ENCODE data around the gene AKT3. TPM values are rescaled to one million over a fixed set of nuclear protein-coding genes. Genes with fewer than 3 reads are reported as not detected.
"Not testable (repeated sequence)": the region's sequence is repeated elsewhere in the genome, so short reads cannot be mapped to it uniquely, and the experiment has no call there.

Gene AKT3
- total and polyA plus RNA-seq, 7 donors = 2.1 to 105 (median 66.4) TPM

GRCh38 chr1:243667591-243667990 is 182.5 kb downstream of the AKT3 start:
- Histone ChIP-seq H3K27me3 (no peaks in the 10 kb centered on the region), H3K36me3 (peaks cover 0 to 7% (median 0%) of the 10 kb centered on the region in 4 donors), H3K9me3 (no peaks in the 10 kb centered on the region), H3K4me1 (peaks cover 0 to 6% (median under 1%) of the 10 kb centered on the region in 4 donors), H3K4me3 (no peak overlapping the region), H3K27ac (no peak overlapping the region)
- no peak for DNase-seq
- intact Hi-C loops (cut with DNase I) = no loop called here
- WGBS, 2 donors = 62 to 88% methylated on average over 2 of the region's 2 CpGs
- TF ChIP-seq, protein P1, sequence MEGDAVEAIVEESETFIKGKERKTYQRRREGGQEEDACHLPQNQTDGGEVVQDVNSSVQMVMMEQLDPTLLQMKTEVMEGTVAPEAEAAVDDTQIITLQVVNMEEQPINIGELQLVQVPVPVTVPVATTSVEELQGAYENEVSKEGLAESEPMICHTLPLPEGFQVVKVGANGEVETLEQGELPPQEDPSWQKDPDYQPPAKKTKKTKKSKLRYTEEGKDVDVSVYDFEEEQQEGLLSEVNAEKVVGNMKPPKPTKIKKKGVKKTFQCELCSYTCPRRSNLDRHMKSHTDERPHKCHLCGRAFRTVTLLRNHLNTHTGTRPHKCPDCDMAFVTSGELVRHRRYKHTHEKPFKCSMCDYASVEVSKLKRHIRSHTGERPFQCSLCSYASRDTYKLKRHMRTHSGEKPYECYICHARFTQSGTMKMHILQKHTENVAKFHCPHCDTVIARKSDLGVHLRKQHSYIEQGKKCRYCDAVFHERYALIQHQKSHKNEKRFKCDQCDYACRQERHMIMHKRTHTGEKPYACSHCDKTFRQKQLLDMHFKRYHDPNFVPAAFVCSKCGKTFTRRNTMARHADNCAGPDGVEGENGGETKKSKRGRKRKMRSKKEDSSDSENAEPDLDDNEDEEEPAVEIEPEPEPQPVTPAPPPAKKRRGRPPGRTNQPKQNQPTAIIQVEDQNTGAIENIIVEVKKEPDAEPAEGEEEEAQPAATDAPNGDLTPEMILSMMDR (IDR thresholded peaks at IDR 0.05) = no peak
- no peak for TF ChIP-seq POLR2AphosphoS5 (IDR thresholded peaks at IDR 0.05)
- TF ChIP-seq POLR2A (IDR thresholded peaks at IDR 0.05) = no peak
- no peak for TF ChIP-seq EP300 (IDR thresholded peaks at IDR 0.05)

DNA sequence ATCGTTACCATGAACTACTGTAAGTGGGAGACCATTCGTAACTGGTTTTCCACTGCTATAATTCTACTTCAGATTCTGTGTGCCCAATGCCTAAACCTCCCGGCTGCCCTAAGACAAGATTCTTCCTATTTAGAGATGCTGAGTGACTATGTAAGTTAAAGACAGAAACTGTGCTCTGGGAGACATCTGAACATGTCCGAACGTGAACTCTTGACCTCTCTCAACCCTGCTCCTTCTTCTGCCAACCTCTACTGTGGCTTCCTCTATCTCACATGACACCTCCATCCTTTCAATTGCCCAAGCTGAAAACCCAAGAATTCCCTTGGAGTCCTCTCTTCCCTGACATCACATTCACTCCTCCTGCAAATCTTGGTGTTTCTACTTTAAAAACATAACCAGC is 182.9 kb downstream of the AKT3 start:
- Histone ChIP-seq H3K27ac (no peak overlapping the region), H3K27me3 (no peaks in the 10 kb centered on the region), H3K4me3 (no peak overlapping the region), H3K36me3 (peaks cover 0 to 7% (median 0%) of the 10 kb centered on the region in 4 donors), H3K4me1 (peaks cover 0 to 2% (median 0%) of the 10 kb centered on the region in 4 donors), H3K9me3 (no peaks in the 10 kb centered on the region)
- DNase-seq = no peak
- intact Hi-C loops (cut with DNase I) = no loop called here
- TF ChIP-seq, protein P1 (IDR thresholded peaks at IDR 0.05) = no peak
- no peak for TF ChIP-seq POLR2A (IDR thresholded peaks at IDR 0.05)
- 90 to 94% methylated on average over 5 of the region's 5 CpGs for WGBS, 2 donors

DNA sequence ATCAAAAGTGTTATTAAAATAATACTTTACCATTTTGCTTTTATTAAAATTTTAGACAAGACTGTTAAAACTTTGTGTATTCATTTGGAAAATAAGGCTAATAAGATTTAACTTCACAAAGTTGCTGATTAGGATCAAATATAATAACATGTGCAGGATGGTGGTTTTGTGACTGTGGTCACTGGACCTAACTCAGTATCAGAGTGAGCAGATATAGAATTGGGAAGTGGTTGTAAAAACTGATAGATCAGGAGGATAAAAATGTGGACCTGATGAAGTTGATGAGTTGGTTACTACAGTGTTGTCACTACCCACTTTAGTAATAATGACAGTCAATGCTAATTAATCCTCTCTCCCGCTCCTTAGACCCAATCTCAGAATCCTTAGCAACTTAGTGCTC is 186.4 kb downstream of the AKT3 start:
- intact Hi-C loops (cut with DNase I) = no loop called here
- WGBS, 2 donors = 95 to 96% methylated on average over 1 of the region's 1 CpG
- H3K9me3 ChIP-seq = no peaks in the 10 kb centered on the region
- no peaks in the 10 kb centered on the region for H3K4me1 ChIP-seq
- H3K27ac ChIP-seq = no peak overlapping the region
- H3K36me3 ChIP-seq = peaks cover 0 to 11% (median under 1%) of the 10 kb centered on the region in 4 donors
- no peak overlapping the region for H3K4me3 ChIP-seq
- no peaks in the 10 kb centered on the region for H3K27me3 ChIP-seq
- TF ChIP-seq EP300 (IDR thresholded peaks at IDR 0.05) = no peak
- no peak for TF ChIP-seq POLR2AphosphoS5 (IDR thresholded peaks at IDR 0.05)
- DNase-seq = no peak

- DNase-seq; H3K4me1 ChIP-seq; intact Hi-C loops (cut with DNase I); H3K27me3 ChIP-seq; H3K27ac ChIP-seq; H3K4me3 ChIP-seq; H3K9me3 ChIP-seq: not testable (repeated sequence)
- WGBS, 2 donors = no CpG with 5 or more reads among the region's 1 CpG
- H3K36me3 ChIP-seq = peaks cover 0 to 18% (median 3%) of the 10 kb centered on the region in 4 donors
Observed at GRCh38 chr1:243662169-243662568, 187.9 kb downstream of the AKT3 start.

DNA sequence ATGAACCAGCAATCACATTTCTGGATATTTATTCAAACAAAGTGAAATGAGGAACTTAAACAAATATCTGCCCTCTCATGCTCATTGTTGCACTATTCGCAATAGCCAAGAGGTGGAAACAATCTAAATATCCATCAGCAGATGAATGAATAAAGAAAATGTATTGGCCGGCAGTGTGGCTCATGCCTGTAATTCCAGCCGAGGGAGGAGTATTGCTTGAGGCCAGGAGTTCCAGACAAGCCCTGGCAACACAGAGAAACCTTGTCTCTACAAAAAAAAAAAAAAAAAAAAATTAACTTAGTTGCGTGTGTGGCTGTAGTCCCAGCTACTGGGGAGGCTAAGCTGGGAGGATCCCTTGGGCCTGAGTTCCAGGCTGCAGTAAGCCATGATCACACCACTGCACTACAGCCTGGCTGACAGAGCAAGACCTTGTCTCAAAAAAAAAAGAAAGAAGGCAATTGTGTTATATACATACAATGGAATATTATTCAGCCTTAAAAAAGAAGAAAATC is 191.4 kb downstream of the AKT3 start:
- intact Hi-C loops (cut with DNase I) = no loop called here
- 88 to 95% methylated on average over 4 of the region's 4 CpGs for WGBS, 2 donors
- Histone ChIP-seq H3K27ac (no peak overlapping the region), H3K36me3 (peaks cover 0 to 14% (median 3%) of the 10 kb centered on the region in 4 donors), H3K4me3 (no peak overlapping the region), H3K27me3 (no peaks in the 10 kb centered on the region), H3K4me1 (no peaks in the 10 kb centered on the region), H3K9me3 (no peaks in the 10 kb centered on the region)
- TF ChIP-seq, protein P1 (IDR thresholded peaks at IDR 0.05) = no peak
- TF ChIP-seq POLR2A (IDR thresholded peaks at IDR 0.05) = no peak
- TF ChIP-seq EP300 (IDR thresholded peaks at IDR 0.05) = no peak
- no peak for TF ChIP-seq POLR2AphosphoS5 (IDR thresholded peaks at IDR 0.05)
- no peak for DNase-seq

DNA sequence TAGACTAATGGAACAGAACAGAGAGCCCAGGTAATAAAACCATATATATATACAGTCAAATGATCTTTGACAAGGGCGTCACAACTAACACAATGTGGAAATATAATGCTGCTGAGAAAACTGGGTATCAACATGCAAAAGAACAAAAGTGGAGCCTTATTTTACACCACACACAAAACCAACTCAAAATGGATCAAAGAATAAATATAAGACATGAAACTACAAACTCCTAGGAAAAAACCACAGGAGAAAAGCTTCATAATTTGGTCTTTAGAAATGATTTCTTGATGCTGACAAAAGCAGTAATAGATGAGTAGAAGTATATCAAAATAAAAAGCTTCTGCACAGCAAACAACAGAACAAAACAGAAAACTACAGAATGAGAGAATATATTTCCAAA is 192.2 kb downstream of the AKT3 start:
- Histone ChIP-seq H3K9me3 (no peaks in the 10 kb centered on the region), H3K27ac (no peak overlapping the region), H3K4me3 (no peak overlapping the region), H3K27me3 (no peaks in the 10 kb centered on the region), H3K4me1 (no peaks in the 10 kb centered on the region), H3K36me3 (peaks cover 0 to 10% (median 3%) of the 10 kb centered on the region in 4 donors)
- intact Hi-C loops (cut with DNase I) = no loop called here
- DNase-seq = no peak
- TF ChIP-seq, protein P1 (IDR thresholded peaks at IDR 0.05) = no peak
- TF ChIP-seq POLR2AphosphoS5 (IDR thresholded peaks at IDR 0.05) (no peak), POLR2A (IDR thresholded peaks at IDR 0.05) (no peak), EP300 (IDR thresholded peaks at IDR 0.05) (no peak)
- 82 to 98% methylated on average over 1 of the region's 1 CpG for WGBS, 2 donors

DNA sequence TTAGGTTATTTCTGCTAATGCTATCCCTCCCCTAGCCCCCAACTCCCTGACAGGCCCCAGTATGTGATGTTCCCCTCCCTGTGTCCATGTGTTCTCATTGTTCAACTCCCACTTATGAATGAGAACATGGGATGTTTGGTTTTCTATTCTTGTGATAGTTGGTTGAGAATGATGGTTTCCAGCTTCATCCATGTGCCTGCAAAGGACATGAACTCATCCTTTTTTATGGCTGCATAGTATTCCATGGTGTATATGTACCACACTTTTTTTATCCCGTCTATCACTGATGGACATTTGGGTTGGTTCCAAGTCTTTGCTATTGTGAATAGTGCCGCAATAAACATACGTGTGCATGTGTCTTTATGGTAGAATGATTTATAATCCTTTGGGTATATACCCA is 200.5 kb downstream of the AKT3 start:
- DNase-seq; intact Hi-C loops (cut with DNase I): not testable (repeated sequence)

More for the DNA sequence above, 200.5 kb downstream of the AKT3 start:
- WGBS, 2 donors = 83 to 95% methylated on average over 3 of the region's 3 CpGs
- H3K36me3 ChIP-seq = peaks cover 0 to 14% (median 2%) of the 10 kb centered on the region in 4 donors
- not testable (repeated sequence) for H3K27ac ChIP-seq, H3K4me3 ChIP-seq, H3K27me3 ChIP-seq, H3K9me3 ChIP-seq, H3K4me1 ChIP-seq

Measured in sigmoid colon (tissue), 7 donors.